Endothelial cell of umbilical vein (primary cell): ENCODE data around the gene INTS11. TPM values are rescaled to one million over a fixed set of nuclear protein-coding genes. Genes with fewer than 3 reads are reported as not detected.

Experiments
- BruUV-seq: library from RNA; stranded (reverse); fragments of 400-500 nt; replicated peaks from 2 replicates; lab custom pipeline; 2021; lab: Mats Ljungman, UMichigan
- CTCF ChIA-PET: fragments of 300-600, 350-600 bp; sonication (Branson Sonifier 250); formaldehyde crosslinking; loops from one replicate; lab custom pipeline; 2021; ENCODE audit warnings: antibody characterized with exemption, inconsistent platforms; lab: Charles Lee
- POLR2A ChIA-PET: fragments of 300-600, 350-600 bp; sonication (Branson Sonifier 250); formaldehyde crosslinking; loops from one replicate; lab custom pipeline; 2021; ENCODE audit warnings: antibody characterized with exemption, inconsistent platforms; lab: Charles Lee
- DNase-seq: peaks from one replicate; pipeline ENCODE4 v3.0.0-alpha.2; 2011; ENCODE audit warnings: low read depth, low spot score
- FAIRE-seq: peaks from 2 replicates; lab custom pipeline; 2011; peaks lifted over from hg19 to GRCh38; lab: Jason Lieb, UNC
- H2AFZ ChIP-seq: 2 replicates; pipeline ENCODE4 v1.6.0; 2012; ENCODE audit warnings: low read depth, low read length, control low read depth, inconsistent platforms
- H3K27ac ChIP-seq: 2 replicates; pipeline ENCODE4 v1.5.1; 2011; ENCODE audit warnings: low read depth, mild to moderate bottlenecking, control low read depth, low read length, moderate library complexity; ENCODE audit not compliant: insufficient read depth
- H3K27me3 ChIP-seq, 2 experiments: 2 replicates each; pipeline versions ENCODE4 v1.6.0 to v1.6.1; 2011; ENCODE audit warnings: low read length in 2 of 2, mixed read lengths in 1 of 2; ENCODE audit not compliant: control insufficient read depth in 2 of 2, insufficient read depth in 2 of 2
- H3K36me3 ChIP-seq, 2 experiments: 2 replicates in 1 of 2; 3 replicates in 1 of 2; pipeline ENCODE4 v1.5.1; 2011; ENCODE audit warnings: low read length in 2 of 2, mild to moderate bottlenecking in 1 of 2, moderate library complexity in 1 of 2; ENCODE audit not compliant: control insufficient read depth in 2 of 2, insufficient read depth in 2 of 2; ENCODE audit errors: extremely low read depth in 1 of 2
- H3K4me1 ChIP-seq: 3 replicates; pipeline ENCODE4 v1.5.1; 2011; ENCODE audit warnings: mild to moderate bottlenecking, low read length; ENCODE audit not compliant: control insufficient read depth, insufficient read depth; ENCODE audit errors: extremely low read depth
- H3K4me2 ChIP-seq: 2 replicates; pipeline ENCODE4 v1.6.1; 2011; ENCODE audit warnings: low read length, control low read depth, mixed read lengths; ENCODE audit not compliant: insufficient read depth
- H3K4me3 ChIP-seq, 3 experiments: fragments of 200-600 bp in 1 of 3; sonication (generic), shearing (Covaris generic) in 1 of 3; replicated peaks in 1 of 3; 2 replicates each; pipeline ENCODE4 v1.5.1; 2011 to 2016; ENCODE audit warnings: control low read depth in 3 of 3, low read length in 3 of 3, mild to moderate bottlenecking in 2 of 3, inconsistent platforms in 1 of 3, low read depth in 1 of 3, moderate library complexity in 1 of 3; ENCODE audit not compliant: insufficient read depth in 1 of 3
- H3K79me2 ChIP-seq: 2 replicates; pipeline ENCODE4 v1.6.0; 2012; ENCODE audit warnings: low read length, inconsistent platforms; ENCODE audit not compliant: control insufficient read depth, insufficient read depth
- H3K9ac ChIP-seq: replicated peaks from 2 replicates; pipeline ENCODE3; 2011; ENCODE audit warnings: low read length, control low read depth; ENCODE audit not compliant: insufficient read depth; ENCODE audit errors: extremely low read depth
- H3K9me1 ChIP-seq: replicated peaks from 3 replicates; pipeline ENCODE4 v1.6.0; 2011; ENCODE audit warnings: mild to moderate bottlenecking, low read length; ENCODE audit not compliant: control insufficient read depth, insufficient read depth; ENCODE audit errors: extremely low read depth
- H3K9me3 ChIP-seq: replicated peaks from 2 replicates; pipeline ENCODE4 v1.5.1; 2012; ENCODE audit warnings: low read length, inconsistent platforms; ENCODE audit not compliant: control insufficient read depth, insufficient read depth
- H4K20me1 ChIP-seq: replicated peaks from 2 replicates; pipeline ENCODE3; 2011; ENCODE audit warnings: mild to moderate bottlenecking, low read length; ENCODE audit not compliant: control insufficient read depth, insufficient read depth; ENCODE audit errors: extremely low read depth
- GATA2 ChIP-seq: IDR thresholded peaks from 2 replicates; pipeline ENCODE4 v1.7.0; 2011; ENCODE audit warnings: low read depth, mild to moderate bottlenecking, moderate library complexity, mixed read lengths, low read length; ENCODE audit not compliant: insufficient read length, insufficient read depth
- JUN ChIP-seq: IDR thresholded peaks from 2 replicates; pipeline ENCODE4 v1.6.1; 2011; ENCODE audit warnings: borderline replicate concordance, low read depth; ENCODE audit not compliant: insufficient read length, insufficient read depth
- MAX ChIP-seq: IDR thresholded peaks from 2 replicates; pipeline ENCODE4 v1.6.1; 2011; ENCODE audit not compliant: insufficient read depth, insufficient read length
- MYC ChIP-seq: IDR thresholded peaks from one replicate; pipeline ENCODE4 v1.6.1; 2011; ENCODE audit warnings: mild to moderate bottlenecking, low read depth, low read length
- POLR2A ChIP-seq: IDR thresholded peaks from 2 replicates; pipeline ENCODE4 v1.6.1; 2012; ENCODE audit warnings: low read depth, mild to moderate bottlenecking, control low read depth, low read length
- dilution Hi-C: fragments of 300-500 bp; cut with MboI; formaldehyde crosslinking; loops from one replicate; pipeline ENCODE4 v1.15.0; 2019; ENCODE audit warnings: low sequenced_read_pairs; ENCODE audit not compliant: extremely low pct_ligation_motif_present
- intact Hi-C: fragments of 100-400 bp; cut with micrococcal nuclease; formaldehyde crosslinking; loops from one replicate; pipeline ENCODE4 v1.10.0; 2022
- polyA plus RNA-seq, 4 experiments: library from polyadenylated mRNA; depleted of rRNA in 3 of 4; stranded (reverse) in 3 of 4; unstranded in 1 of 4; fragments of >200 nt; gene quantifications; 2 replicates each; pipeline versions ENCODE4 v1.2.1 to v1.2.3, GENCODE V29; 2011 to 2012; ENCODE audit warnings: missing spikeins in 1 of 4
- total RNA-seq: library from RNA; stranded (reverse); gene quantifications from 2 replicates; pipeline ENCODE4 v1.2.3, GENCODE V29; 2021
- TF ChIP-seq, protein P1 (sequence below), 2 donors: IDR thresholded peaks; 1 replicate in 1 of 2; 2 replicates in 1 of 2; pipeline ENCODE4 v1.5.1; 2011; ENCODE audit warnings: low read length in 2 of 2, mild to moderate bottlenecking in 2 of 2, moderate library complexity in 2 of 2, control low read depth in 1 of 2, inconsistent platforms in 1 of 2, low read depth in 1 of 2; ENCODE audit not compliant: insufficient read depth in 1 of 2; ENCODE audit errors: extremely low read depth in 1 of 2

The INTS11 gene
- total and polyA plus RNA-seq, 2 donors (not counting 3 experiments of a cell fraction or from before 2014, with no cell fraction given) = 132 to 222 TPM

DNA sequence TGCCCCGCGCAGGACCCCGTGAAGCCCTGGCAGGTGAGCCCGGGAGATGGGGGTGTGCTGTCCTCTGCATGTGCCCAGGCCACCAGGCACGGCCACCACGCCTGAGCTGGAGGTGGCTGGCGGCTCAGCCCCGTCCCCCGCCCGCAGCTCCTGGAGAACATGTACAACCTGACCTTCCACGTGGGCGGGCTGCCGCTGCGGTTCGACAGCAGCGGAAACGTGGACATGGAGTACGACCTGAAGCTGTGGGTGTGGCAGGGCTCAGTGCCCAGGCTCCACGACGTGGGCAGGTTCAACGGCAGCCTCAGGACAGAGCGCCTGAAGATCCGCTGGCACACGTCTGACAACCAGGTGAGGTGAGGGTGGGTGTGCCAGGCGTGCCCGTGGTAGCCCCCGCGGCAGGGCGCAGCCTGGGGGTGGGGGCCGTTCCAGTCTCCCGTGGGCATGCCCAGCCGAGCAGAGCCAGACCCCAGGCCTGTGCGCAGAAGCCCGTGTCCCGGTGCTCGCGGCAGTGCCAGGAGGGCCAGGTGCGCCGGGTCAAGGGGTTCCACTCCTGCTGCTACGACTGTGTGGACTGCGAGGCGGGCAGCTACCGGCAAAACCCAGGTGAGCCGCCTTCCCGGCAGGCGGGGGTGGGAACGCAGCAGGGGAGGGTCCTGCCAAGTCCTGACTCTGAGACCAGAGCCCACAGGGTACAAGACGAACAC lies 8.5 kb upstream of the INTS11 start:
- no peak for FAIRE-seq
- intact Hi-C loops (no loop called here), dilution Hi-C loops (no loop called here)
- Histone ChIP-seq H2AFZ (no peak overlapping the region), H3K4me1 (no peaks in the 10 kb centered on the region), H3K27ac (no peak overlapping the region), H3K79me2 (no peaks in the 10 kb centered on the region), H3K4me3 (no peak overlapping the region), H3K9me1 (no peaks in the 10 kb centered on the region), H3K36me3 (peaks cover 0 to 8% of the 10 kb centered on the region in 2 experiments), H3K27me3 (no peaks in the 10 kb centered on the region), H3K9ac (no peak overlapping the region), H3K9me3 (no peaks in the 10 kb centered on the region), H4K20me1 (no peaks in the 10 kb centered on the region), H3K4me2 (no peak overlapping the region)
- DNase-seq = no peak
- ChIA-PET POLR2A (no interaction called here), CTCF (no interaction called here)
- no peak for TF ChIP-seq MAX
- no peak for TF ChIP-seq POLR2A
- no peak for TF ChIP-seq JUN
- TF ChIP-seq GATA2 = no peak
- TF ChIP-seq, protein P1, sequence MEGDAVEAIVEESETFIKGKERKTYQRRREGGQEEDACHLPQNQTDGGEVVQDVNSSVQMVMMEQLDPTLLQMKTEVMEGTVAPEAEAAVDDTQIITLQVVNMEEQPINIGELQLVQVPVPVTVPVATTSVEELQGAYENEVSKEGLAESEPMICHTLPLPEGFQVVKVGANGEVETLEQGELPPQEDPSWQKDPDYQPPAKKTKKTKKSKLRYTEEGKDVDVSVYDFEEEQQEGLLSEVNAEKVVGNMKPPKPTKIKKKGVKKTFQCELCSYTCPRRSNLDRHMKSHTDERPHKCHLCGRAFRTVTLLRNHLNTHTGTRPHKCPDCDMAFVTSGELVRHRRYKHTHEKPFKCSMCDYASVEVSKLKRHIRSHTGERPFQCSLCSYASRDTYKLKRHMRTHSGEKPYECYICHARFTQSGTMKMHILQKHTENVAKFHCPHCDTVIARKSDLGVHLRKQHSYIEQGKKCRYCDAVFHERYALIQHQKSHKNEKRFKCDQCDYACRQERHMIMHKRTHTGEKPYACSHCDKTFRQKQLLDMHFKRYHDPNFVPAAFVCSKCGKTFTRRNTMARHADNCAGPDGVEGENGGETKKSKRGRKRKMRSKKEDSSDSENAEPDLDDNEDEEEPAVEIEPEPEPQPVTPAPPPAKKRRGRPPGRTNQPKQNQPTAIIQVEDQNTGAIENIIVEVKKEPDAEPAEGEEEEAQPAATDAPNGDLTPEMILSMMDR (IDR thresholded peaks at IDR 0.05; ENCODE audit: extremely low read depth in 1 of 2, insufficient read depth in 1 of 2, low read depth in 1 of 2, low read length in 2 of 2) = no peak
- TF ChIP-seq MYC = no peak
- BruUV-seq = no TSS peak
